H1 (cell line): ENCODE results near the gene DYSF. TPM values are rescaled to one million over a fixed set of nuclear protein-coding genes. Genes with fewer than 3 reads are reported as not detected.

Source experiments
- CTCF ChIA-PET: fragments of 300-600 bp; sonication (Branson Sonifier 250); formaldehyde crosslinking; loops from one replicate; lab custom pipeline; 2021; ENCODE audit not compliant: partially characterized antibody; lab: Charles Lee
- POLR2A ChIA-PET: fragments of 300-600 bp; sonication (Branson Sonifier 250); formaldehyde crosslinking; loops from one replicate; lab custom pipeline; 2021; ENCODE audit warnings: inconsistent platforms; ENCODE audit not compliant: partially characterized antibody; lab: Charles Lee
- DNase-seq, 2 experiments: peaks; one replicate each; pipeline versions ENCODE4 v3.0.0 to v3.0.0-alpha.2; 2010 to 2022; ENCODE audit warnings: low spot score in 2 of 2, low read depth in 1 of 2, mixed read lengths in 1 of 2
- FAIRE-seq: peaks from 2 replicates; lab custom pipeline; 2011; peaks lifted over from hg19 to GRCh38; lab: Jason Lieb, UNC
- H2AFZ ChIP-seq: 2 replicates; pipeline ENCODE4 v1.8.1; 2012; ENCODE audit warnings: low read length, inconsistent platforms
- H2AK5ac ChIP-seq: 2 replicates; pipeline ENCODE4 v1.6.1; 2013; ENCODE audit warnings: low read depth, low read length
- H2BK120ac ChIP-seq: replicated peaks from 2 replicates; pipeline ENCODE3; 2013; ENCODE audit warnings: low read depth, low read length, inconsistent platforms
- H2BK12ac ChIP-seq: 2 replicates; pipeline ENCODE4 v1.6.1; 2013; ENCODE audit warnings: low read depth, low read length
- H2BK15ac ChIP-seq: 2 replicates; pipeline ENCODE4 v1.6.1; 2013; ENCODE audit warnings: low read length
- H2BK20ac ChIP-seq: 2 replicates; pipeline ENCODE4 v1.6.1; 2013; ENCODE audit warnings: low read length
- H2BK5ac ChIP-seq: 2 replicates; pipeline ENCODE4 v1.6.1; 2013; ENCODE audit warnings: low read depth, low read length
- H3K14ac ChIP-seq: 2 replicates; pipeline ENCODE4 v1.6.1; 2013; ENCODE audit warnings: inconsistent platforms; ENCODE audit not compliant: insufficient read length
- H3K18ac ChIP-seq: 2 replicates; pipeline ENCODE4 v1.6.1; 2013; ENCODE audit warnings: low read length; ENCODE audit errors: extremely low read depth
- H3K23ac ChIP-seq: 2 replicates; pipeline ENCODE4 v1.6.1; 2013; ENCODE audit warnings: inconsistent platforms; ENCODE audit not compliant: insufficient read length
- H3K23me2 ChIP-seq: 2 replicates; pipeline ENCODE4 v1.6.1; 2013; ENCODE audit warnings: low read depth, low read length
- H3K27ac ChIP-seq: 2 replicates; pipeline ENCODE4 v1.6.1; 2011; ENCODE audit warnings: low read depth, low read length, inconsistent platforms
- H3K27me3 ChIP-seq, 4 experiments: replicated peaks in 1 of 4; 1 replicate in 1 of 4; 2 replicates in 3 of 4; pipeline versions ENCODE4 v1.6.1 to v1.8.1; 2011 to 2013; ENCODE audit warnings: low read length in 3 of 4, mild to moderate bottlenecking in 3 of 4, inconsistent platforms in 2 of 4, mixed read lengths in 2 of 4, moderate library complexity in 1 of 4; ENCODE audit not compliant: control insufficient read depth in 3 of 4, insufficient read depth in 3 of 4; ENCODE audit errors: extremely low read depth in 1 of 4
- H3K36me3 ChIP-seq, 4 experiments: 2 replicates each; pipeline versions ENCODE4 v1.6.1 to v1.8.1; 2011 to 2013; ENCODE audit warnings: mild to moderate bottlenecking in 4 of 4, low read length in 3 of 4, moderate library complexity in 2 of 4, control low read depth in 1 of 4, inconsistent platforms in 1 of 4; ENCODE audit not compliant: insufficient read depth in 4 of 4, control insufficient read depth in 2 of 4
- H3K4ac ChIP-seq: replicated peaks from 2 replicates; pipeline ENCODE3; 2013; ENCODE audit warnings: low read length, low read depth, mixed read lengths, inconsistent platforms; ENCODE audit not compliant: insufficient read length
- H3K4me1 ChIP-seq, 4 experiments: replicated peaks in 1 of 4; 1 replicate in 1 of 4; 2 replicates in 3 of 4; pipeline versions ENCODE4 v1.6.1 to v1.8.1; 2011 to 2013; ENCODE audit warnings: low read length in 3 of 4, inconsistent platforms in 2 of 4, mixed read lengths in 1 of 4; ENCODE audit not compliant: insufficient read depth in 4 of 4, control insufficient read depth in 3 of 4
- H3K4me2 ChIP-seq, 2 experiments: 2 replicates each; pipeline versions ENCODE4 v1.6.1 to v1.8.1; 2011 to 2013; ENCODE audit warnings: low read depth in 2 of 2, low read length in 2 of 2, control low read depth in 1 of 2, inconsistent platforms in 1 of 2, mild to moderate bottlenecking in 1 of 2; ENCODE audit not compliant: insufficient read depth in 1 of 2
- H3K4me3 ChIP-seq, 4 experiments: fragments of 200-600, 300-600 bp in 1 of 4; sonication (generic), shearing (Covaris generic), sonication (Bioruptor Twin) in 1 of 4; 2 replicates each; pipeline versions ENCODE4 v1.5.1 to v1.8.1; 2011 to 2016; ENCODE audit warnings: low read length in 4 of 4, low read depth in 3 of 4, control low read depth in 2 of 4, inconsistent platforms in 2 of 4, mild to moderate bottlenecking in 2 of 4, mixed read lengths in 1 of 4, moderate library complexity in 1 of 4; ENCODE audit not compliant: insufficient read depth in 2 of 4; ENCODE audit errors: extremely low read depth in 1 of 4
- H3K56ac ChIP-seq: replicated peaks from 2 replicates; pipeline ENCODE3; 2013; ENCODE audit warnings: low read depth, mild to moderate bottlenecking, mixed read lengths, low read length, inconsistent platforms; ENCODE audit not compliant: insufficient read length
- H3K79me1 ChIP-seq: 2 replicates; pipeline ENCODE4 v1.6.1; 2013; ENCODE audit warnings: low read depth, low read length, control low read depth
- H3K79me2 ChIP-seq, 2 experiments: 2 replicates each; pipeline versions ENCODE4 v1.6.1 to v1.8.1; 2012 to 2013; ENCODE audit warnings: low read length in 2 of 2, mild to moderate bottlenecking in 2 of 2, inconsistent platforms in 1 of 2; ENCODE audit not compliant: insufficient read depth in 2 of 2, control insufficient read depth in 1 of 2
- H3K9ac ChIP-seq, 4 experiments: replicated peaks in 1 of 4; 1 replicate in 1 of 4; 2 replicates in 3 of 4; pipeline versions ENCODE4 v1.6.1 to v1.8.1; 2011 to 2013; ENCODE audit warnings: low read depth in 3 of 4, low read length in 3 of 4, control low read depth in 2 of 4, mild to moderate bottlenecking in 2 of 4, moderate library complexity in 2 of 4, inconsistent platforms in 1 of 4; ENCODE audit errors: extremely low read depth in 1 of 4
- H3K9me3 ChIP-seq, 2 experiments: 2 replicates each; pipeline versions ENCODE4 v1.6.1 to v1.8.1; 2012 to 2013; ENCODE audit warnings: mild to moderate bottlenecking in 2 of 2, moderate library complexity in 2 of 2, control low read depth in 1 of 2, inconsistent platforms in 1 of 2, low read depth in 1 of 2, low read length in 1 of 2, mixed read lengths in 1 of 2; ENCODE audit not compliant: insufficient read depth in 2 of 2
- H4K20me1 ChIP-seq, 2 experiments: replicated peaks in 1 of 2; 2 replicates each; pipeline versions ENCODE3 to v1.8.1; 2011 to 2013; ENCODE audit warnings: inconsistent platforms in 2 of 2, low read length in 2 of 2, mild to moderate bottlenecking in 1 of 2; ENCODE audit not compliant: insufficient read depth in 2 of 2, control insufficient read depth in 1 of 2
- H4K5ac ChIP-seq: 2 replicates; pipeline ENCODE4 v1.6.1; 2013; ENCODE audit warnings: low read length, low read depth, mixed read lengths, inconsistent platforms; ENCODE audit not compliant: insufficient read length
- H4K8ac ChIP-seq: 2 replicates; pipeline ENCODE4 v1.8.0; 2013; ENCODE audit warnings: mild to moderate bottlenecking, moderate library complexity, low read length, inconsistent platforms; ENCODE audit not compliant: insufficient read depth; ENCODE audit errors: extremely low read depth
- H4K91ac ChIP-seq: replicated peaks from 2 replicates; pipeline ENCODE3; 2013; ENCODE audit warnings: low read length, mixed read lengths, inconsistent platforms; ENCODE audit not compliant: insufficient read length
- FOSL1 ChIP-seq: IDR thresholded peaks from 2 replicates; pipeline ENCODE4 v1.6.1; 2011; ENCODE audit warnings: mild to moderate bottlenecking, low read depth, low read length, moderate library complexity; ENCODE audit not compliant: insufficient read depth
- NANOG ChIP-seq: IDR thresholded peaks from 2 replicates; pipeline ENCODE4 v1.6.1; 2011; ENCODE audit warnings: low read length, low read depth, mild to moderate bottlenecking, inconsistent platforms; ENCODE audit not compliant: insufficient read depth, poor library complexity, severe bottlenecking
- SRF ChIP-seq: IDR thresholded peaks from 2 replicates; pipeline ENCODE4 v1.6.1; 2011; ENCODE audit warnings: mild to moderate bottlenecking, low read depth, low read length, moderate library complexity
- WGBS, 2 experiments: shearing (Covaris generic) in 1 of 2; methylation state at CpG; one replicate each; pipeline versions ENCODE4 v1.1.6 to v1.1.7; 2013 to 2015; ENCODE audit warnings: low lambda C conversion rate in 2 of 2, mixed read lengths in 2 of 2, inconsistent platforms in 1 of 2, low coverage in 1 of 2, missing lambda C conversion rate in 1 of 2; ENCODE audit not compliant: insufficient replicate concordance in 2 of 2, insufficient coverage in 1 of 2, insufficient read length in 1 of 2; ENCODE audit errors: extremely low coverage in 1 of 2, missing lambda C conversion rate in 1 of 2; 5-methylcytosine and 5-hydroxymethylcytosine counted together
- polyA plus RNA-seq, 7 experiments: library from polyadenylated mRNA; depleted of rRNA in 3 of 7; stranded (reverse) in 5 of 7; unstranded in 2 of 7; fragments of >200 nt in 5 of 7; fragments of 200-250 nt in 2 of 7; gene quantifications; 1 replicate in 5 of 7; 2 replicates in 1 of 7; 4 replicates in 1 of 7; pipeline versions ENCODE4 v1.2.1 to v1.2.3, GENCODE V29; 2011 to 2013; ENCODE audit warnings: missing spikeins in 2 of 7, mixed read lengths in 2 of 7
- total RNA-seq: library from RNA; stranded (reverse); fragmentation: NEBNext Ultra II Directional; extraction: Animal tissue kit (Norgen Biotek cat#: 25700); gene quantifications from 2 replicates; pipeline ENCODE4 v1.2.1, GENCODE V29; 2021
- TF ChIP-seq, protein P1 (sequence below): IDR thresholded peaks from 2 replicates; pipeline ENCODE4 v1.6.1; 2012; ENCODE audit warnings: inconsistent platforms

DYSF gene
- total and polyA plus RNA-seq, 2 of the 8 experiments (the other 6 are each of a cell fraction or from before 2014, with no cell fraction given): 5.8 to 7.1 TPM

- Histone ChIP-seq H3K4me2 (no peak overlapping the region), H2BK20ac (no peak overlapping the region), H3K79me1 (no peaks in the 10 kb centered on the region), H4K8ac (0 out of 2 replicates have a peak overlapping the region, but pooled peaks have one; percentile 31), H3K27me3 (no peaks in the 10 kb centered on the region), H3K79me2 (no peaks in the 10 kb centered on the region), H3K27ac (no peak overlapping the region), H3K9me3 (no peaks in the 10 kb centered on the region), H4K5ac (no peak overlapping the region), H3K18ac (no peak overlapping the region), H4K91ac (no peak overlapping the region), H3K14ac (no peak overlapping the region), H2BK5ac (no peak overlapping the region), H3K23me2 (peaks cover 5% of the 10 kb centered on the region; the same call in 1 of the 2 replicates), H3K9ac (no peak overlapping the region), H3K36me3 (no peaks in the 10 kb centered on the region), H2BK12ac (no peak overlapping the region), H2AFZ (no peak overlapping the region), H3K4me3 (no peak overlapping the region), H3K56ac (no peak overlapping the region), H3K4me1 (no peaks in the 10 kb centered on the region), H2BK15ac (no peak overlapping the region), H4K20me1 (no peaks in the 10 kb centered on the region), H2AK5ac (no peak overlapping the region), H2BK120ac (no peak overlapping the region), H3K4ac (no peak overlapping the region), H3K23ac (no peak overlapping the region)
- 85% methylated on average over 16 of the region's 17 CpGs; no CpG with 5 or more reads in 1 of the 2 experiments for WGBS, 2 experiments
- ChIA-PET POLR2A (no interaction called here), CTCF (interaction anchor here (1.0 to 1.5 kb wide), 3 partner anchors 10 to 185 kb away, joined by 3 read pairs; no protein-coding TSS in a partner anchor)
- peak in 1 of 2 experiments; percentile 32 for DNase-seq
- no peak for FAIRE-seq
- TF ChIP-seq NANOG: no peak
- TF ChIP-seq, protein P1, sequence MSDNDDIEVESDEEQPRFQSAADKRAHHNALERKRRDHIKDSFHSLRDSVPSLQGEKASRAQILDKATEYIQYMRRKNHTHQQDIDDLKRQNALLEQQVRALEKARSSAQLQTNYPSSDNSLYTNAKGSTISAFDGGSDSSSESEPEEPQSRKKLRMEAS: no peak
- no peak for TF ChIP-seq SRF
- TF ChIP-seq FOSL1: no peak
Measured at GRCh38 chr2:71612581-71613402, 159.4 kb downstream of the DYSF start.
